ENCODE results near the gene SDK1.

SDK1 gene

GRCh38 chr7:4070214-4070613 lies 769.2 kb downstream of the SDK1 start:
- Mint-ChIP-seq H3K9me3 (no peaks in the 10 kb centered on the region), H3K4me1 (peaks cover 2% of the 10 kb centered on the region), H3K27me3 (no peaks in the 10 kb centered on the region), H3K27ac (peak overlapping the region in 1 of 2 donors; percentile 19), H3K4me3 (no peak overlapping the region)
- DNase-seq (no peak), ATAC-seq (no peak)

GRCh38 chr7:4071370-4072058 lies 770.5 kb downstream of the SDK1 start:
- no peaks in the 10 kb centered on the region for H3K9me3 Mint-ChIP-seq
- ATAC-seq (no peak), DNase-seq (no peak)
- no peaks in the 10 kb centered on the region for H3K4me1 Mint-ChIP-seq
- H3K27ac Mint-ChIP-seq, result no peak overlapping the region
- H3K4me3 Mint-ChIP-seq, result no peak overlapping the region
- H3K27me3 Mint-ChIP-seq, result no peaks in the 10 kb centered on the region

GRCh38 chr7:4072161-4072925 lies 771.3 kb downstream of the SDK1 start:
- H3K4me3 Mint-ChIP-seq, result no peak overlapping the region
- H3K4me1 Mint-ChIP-seq, result no peaks in the 10 kb centered on the region
- H3K27me3 Mint-ChIP-seq, result no peaks in the 10 kb centered on the region
- H3K27ac Mint-ChIP-seq, result no peak overlapping the region
- no peak for DNase-seq
- no peaks in the 10 kb centered on the region for H3K9me3 Mint-ChIP-seq
- ATAC-seq, result no peak

- ATAC-seq (no peak), DNase-seq (no peak)
- H3K4me1 Mint-ChIP-seq, result no peaks in the 10 kb centered on the region
- H3K9me3 Mint-ChIP-seq, result no peaks in the 10 kb centered on the region
- H3K27me3 Mint-ChIP-seq, result no peaks in the 10 kb centered on the region
- no peak overlapping the region for H3K4me3 Mint-ChIP-seq
- H3K27ac Mint-ChIP-seq, result no peak overlapping the region
Observed at GRCh38 chr7:4073052-4073451, 772.0 kb downstream of the SDK1 start.

- Mint-ChIP-seq H3K4me3 (no peak overlapping the region), H3K27ac (no peak overlapping the region), H3K27me3 (no peaks in the 10 kb centered on the region), H3K4me1 (no peaks in the 10 kb centered on the region), H3K9me3 (no peaks in the 10 kb centered on the region)
- DNase-seq (no peak), ATAC-seq (no peak)
Observed at GRCh38 chr7:4073750-4074149, 772.7 kb downstream of the SDK1 start.

GRCh38 chr7:4074407-4074806 lies 773.4 kb downstream of the SDK1 start:
- Mint-ChIP-seq H3K4me3 (no peak overlapping the region), H3K9me3 (no peaks in the 10 kb centered on the region), H3K4me1 (no peaks in the 10 kb centered on the region), H3K27me3 (no peaks in the 10 kb centered on the region), H3K27ac (no peak overlapping the region)
- no peak for DNase-seq
- no peak for ATAC-seq

- no peak for ATAC-seq
- Mint-ChIP-seq H3K27ac (no peak overlapping the region), H3K27me3 (no peaks in the 10 kb centered on the region), H3K4me3 (no peak overlapping the region), H3K4me1 (no peaks in the 10 kb centered on the region), H3K9me3 (no peaks in the 10 kb centered on the region)
- DNase-seq, result no peak
Observed at GRCh38 chr7:4074994-4075393, 773.9 kb downstream of the SDK1 start.

- DNase-seq, result no peak
- no peak overlapping the region for H3K4me3 Mint-ChIP-seq
- ATAC-seq, result no peak
- no peaks in the 10 kb centered on the region for H3K9me3 Mint-ChIP-seq
- H3K4me1 Mint-ChIP-seq, result no peaks in the 10 kb centered on the region
- H3K27me3 Mint-ChIP-seq, result no peaks in the 10 kb centered on the region
- no peak overlapping the region for H3K27ac Mint-ChIP-seq
Observed at GRCh38 chr7:4076701-4077294, 775.7 kb downstream of the SDK1 start.

- Mint-ChIP-seq H3K27me3 (no peaks in the 10 kb centered on the region), H3K9me3 (no peaks in the 10 kb centered on the region), H3K4me1 (no peaks in the 10 kb centered on the region), H3K4me3 (no peak overlapping the region), H3K27ac (no peak overlapping the region)
- DNase-seq (no peak), ATAC-seq (no peak)
Observed at GRCh38 chr7:4077980-4078379, 776.9 kb downstream of the SDK1 start.

- Mint-ChIP-seq H3K27ac (no peak overlapping the region), H3K27me3 (no peaks in the 10 kb centered on the region), H3K4me3 (no peak overlapping the region), H3K4me1 (no peaks in the 10 kb centered on the region), H3K9me3 (peaks cover 0 to 1% of the 10 kb centered on the region in 2 donors)
- ATAC-seq (no peak), DNase-seq (no peak)
Observed at GRCh38 chr7:4078580-4078979, 777.5 kb downstream of the SDK1 start.

GRCh38 chr7:4079366-4079765 lies 778.3 kb downstream of the SDK1 start:
- no peaks in the 10 kb centered on the region for H3K27me3 Mint-ChIP-seq
- H3K27ac Mint-ChIP-seq, result no peak overlapping the region
- H3K4me1 Mint-ChIP-seq, result no peaks in the 10 kb centered on the region
- no peak for DNase-seq
- no peak for ATAC-seq
- peaks cover 5 to 6% of the 10 kb centered on the region in 2 donors for H3K9me3 Mint-ChIP-seq
- H3K4me3 Mint-ChIP-seq, result no peak overlapping the region

GRCh38 chr7:4079956-4080355 lies 778.9 kb downstream of the SDK1 start:
- no peak overlapping the region for H3K27ac Mint-ChIP-seq
- peaks cover 5 to 6% of the 10 kb centered on the region in 2 donors for H3K9me3 Mint-ChIP-seq
- H3K4me1 Mint-ChIP-seq, result no peaks in the 10 kb centered on the region
- H3K4me3 Mint-ChIP-seq, result no peak overlapping the region
- no peak for ATAC-seq
- no peaks in the 10 kb centered on the region for H3K27me3 Mint-ChIP-seq
- DNase-seq, result no peak

GRCh38 chr7:4080954-4081353 lies 779.9 kb downstream of the SDK1 start:
- no peak for DNase-seq
- Mint-ChIP-seq H3K4me1 (peaks cover 4% of the 10 kb centered on the region), H3K27ac (no peak overlapping the region), H3K27me3 (no peaks in the 10 kb centered on the region), H3K4me3 (no peak overlapping the region), H3K9me3 (peaks cover 5 to 6% of the 10 kb centered on the region in 2 donors)
- no peak for ATAC-seq

- ATAC-seq (no peak), DNase-seq (no peak)
- Mint-ChIP-seq H3K9me3 (peaks cover 6 to 8% of the 10 kb centered on the region in 2 donors), H3K4me3 (no peak overlapping the region), H3K4me1 (peaks cover 12% of the 10 kb centered on the region), H3K27ac (peak overlapping the region in 1 of 2 donors; percentile 41), H3K27me3 (no peaks in the 10 kb centered on the region)
Observed at GRCh38 chr7:4083513-4083912, 782.5 kb downstream of the SDK1 start.

GRCh38 chr7:4084271-4084670 lies 783.2 kb downstream of the SDK1 start:
- Mint-ChIP-seq H3K4me3 (no peak overlapping the region), H3K27ac (no peak overlapping the region), H3K4me1 (peaks cover 12% of the 10 kb centered on the region), H3K9me3 (peaks cover 6 to 8% of the 10 kb centered on the region in 2 donors), H3K27me3 (no peaks in the 10 kb centered on the region)
- no peak for DNase-seq
- ATAC-seq, result no peak

Data from stimulated activated naive CD8-positive, alpha-beta T cell treated with anti-CD3 and anti-CD28 coated beads, Interleukin-15, amount 100 ng/mL, for 72 hours (primary cell).